DND-41 (cell line): ENCODE results near the gene REEP6.

ENCODE experiments used
- ATAC-seq: fragments of 200-7000 bp; cut with Tn5 transposase; 3 replicates; pipeline ENCODE4 v1.9.1; 2021; ENCODE audit warnings: low read depth; ENCODE audit not compliant: insufficient read depth
- DNase-seq: peaks from one replicate; pipeline ENCODE4 v3.0.0-alpha.2; 2020
- H2AFZ ChIP-seq: 2 replicates; pipeline ENCODE4 v1.6.0; 2012; ENCODE audit warnings: low read depth, low read length
- H3K27ac ChIP-seq: 2 replicates; pipeline ENCODE4 v1.5.1; 2012; ENCODE audit warnings: low read length, inconsistent platforms
- H3K27me3 ChIP-seq: fragments of 200-600 bp; sonication (generic); 2 replicates; pipeline ENCODE4 v1.6.0; 2012; ENCODE audit warnings: low read length, mild to moderate bottlenecking, inconsistent platforms; ENCODE audit not compliant: insufficient read depth, poor library complexity
- H3K36me3 ChIP-seq: 2 replicates; pipeline ENCODE4 v1.5.1; 2012; ENCODE audit warnings: low read length, inconsistent platforms; ENCODE audit not compliant: insufficient read depth
- H3K4me1 ChIP-seq: 2 replicates; pipeline ENCODE4 v1.5.1; 2012; ENCODE audit warnings: mild to moderate bottlenecking, low read length; ENCODE audit not compliant: insufficient read depth
- H3K4me2 ChIP-seq: 2 replicates; pipeline ENCODE4 v1.6.0; 2012; ENCODE audit warnings: mild to moderate bottlenecking, moderate library complexity, low read length, inconsistent platforms; ENCODE audit not compliant: insufficient read depth
- H3K4me3 ChIP-seq, 2 experiments: fragments of 200-600 bp in 1 of 2; shearing (Covaris generic) in 1 of 2; 2 replicates each; pipeline ENCODE4 v1.5.1; 2012 to 2016; ENCODE audit warnings: inconsistent platforms in 2 of 2, low read length in 2 of 2, mild to moderate bottlenecking in 2 of 2, low read depth in 1 of 2, moderate library complexity in 1 of 2
- H3K79me2 ChIP-seq: 2 replicates; pipeline ENCODE4 v1.6.0; 2012; ENCODE audit warnings: low read length, inconsistent platforms; ENCODE audit not compliant: insufficient read depth
- H3K9ac ChIP-seq: 2 replicates; pipeline ENCODE4 v1.6.0; 2012; ENCODE audit warnings: low read depth, mild to moderate bottlenecking, inconsistent platforms, low read length, moderate library complexity
- H3K9me3 ChIP-seq: 2 replicates; pipeline ENCODE4 v1.5.1; 2012; ENCODE audit warnings: low read length, moderate library complexity, mild to moderate bottlenecking, inconsistent platforms; ENCODE audit not compliant: insufficient read depth, severe bottlenecking
- H4K20me1 ChIP-seq: 2 replicates; pipeline ENCODE4 v1.6.0; 2012; ENCODE audit warnings: low read length; ENCODE audit not compliant: insufficient read depth
- EZH2 ChIP-seq: IDR thresholded peaks from 3 replicates; pipeline ENCODE4 v1.6.1; 2012; ENCODE audit warnings: borderline replicate concordance, low read depth, mild to moderate bottlenecking, moderate library complexity, low read length, inconsistent platforms; ENCODE audit not compliant: severe bottlenecking
- TF ChIP-seq, protein P1 (sequence below): IDR thresholded peaks from 2 replicates; pipeline ENCODE4 v1.5.1; 2012; ENCODE audit warnings: borderline replicate concordance, low read length, moderate library complexity, mild to moderate bottlenecking; ENCODE audit not compliant: poor library complexity, severe bottlenecking; ENCODE audit errors: extremely low read depth

The REEP6 gene

DNA sequence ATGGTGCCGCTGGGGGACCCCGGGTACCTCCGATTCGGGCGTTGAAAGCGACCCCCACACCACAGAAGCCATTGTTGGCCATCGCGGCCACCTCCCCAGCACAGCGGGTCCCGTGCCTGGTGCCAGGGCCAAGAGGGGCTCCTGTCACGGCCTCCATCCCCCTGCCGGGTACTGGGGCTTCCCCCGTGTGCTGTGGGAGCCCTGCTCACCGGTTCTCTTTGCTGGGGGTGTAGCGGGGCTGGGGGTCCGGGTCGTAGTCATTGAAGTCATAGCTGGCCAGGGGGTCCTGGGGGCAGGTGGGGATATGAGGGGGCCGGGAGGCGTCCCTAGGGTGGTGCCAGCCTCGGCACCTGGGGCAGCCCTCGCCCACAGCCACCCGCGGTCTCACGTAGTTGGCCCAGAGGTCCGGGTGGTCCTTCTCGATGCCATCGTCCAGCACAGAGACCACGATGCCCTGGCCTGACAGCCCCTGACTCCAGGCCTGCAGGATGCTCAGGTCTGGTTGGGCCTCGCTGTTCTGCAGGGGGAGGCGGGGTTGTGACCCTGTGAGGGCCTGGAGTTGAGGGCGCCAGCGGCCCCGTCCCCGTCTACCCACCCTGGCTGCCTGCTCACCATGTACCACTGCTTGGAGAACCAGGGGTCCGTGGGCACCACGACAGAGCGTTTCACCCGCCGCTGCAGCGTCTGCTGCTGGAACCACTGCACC, 3.3 kb upstream of the REEP6 start:
- ATAC-seq (no peak), DNase-seq (peak; percentile 34)
- no peak overlapping the region for H3K27ac ChIP-seq
- no peak overlapping the region for H3K9ac ChIP-seq
- no peak overlapping the region; the same call in 1 of the 2 replicates for H3K4me2 ChIP-seq
- peaks cover 29% of the 10 kb centered on the region for H3K4me1 ChIP-seq
- no peak overlapping the region for H2AFZ ChIP-seq
- TF ChIP-seq EZH2 = no peak
- TF ChIP-seq, protein P1, sequence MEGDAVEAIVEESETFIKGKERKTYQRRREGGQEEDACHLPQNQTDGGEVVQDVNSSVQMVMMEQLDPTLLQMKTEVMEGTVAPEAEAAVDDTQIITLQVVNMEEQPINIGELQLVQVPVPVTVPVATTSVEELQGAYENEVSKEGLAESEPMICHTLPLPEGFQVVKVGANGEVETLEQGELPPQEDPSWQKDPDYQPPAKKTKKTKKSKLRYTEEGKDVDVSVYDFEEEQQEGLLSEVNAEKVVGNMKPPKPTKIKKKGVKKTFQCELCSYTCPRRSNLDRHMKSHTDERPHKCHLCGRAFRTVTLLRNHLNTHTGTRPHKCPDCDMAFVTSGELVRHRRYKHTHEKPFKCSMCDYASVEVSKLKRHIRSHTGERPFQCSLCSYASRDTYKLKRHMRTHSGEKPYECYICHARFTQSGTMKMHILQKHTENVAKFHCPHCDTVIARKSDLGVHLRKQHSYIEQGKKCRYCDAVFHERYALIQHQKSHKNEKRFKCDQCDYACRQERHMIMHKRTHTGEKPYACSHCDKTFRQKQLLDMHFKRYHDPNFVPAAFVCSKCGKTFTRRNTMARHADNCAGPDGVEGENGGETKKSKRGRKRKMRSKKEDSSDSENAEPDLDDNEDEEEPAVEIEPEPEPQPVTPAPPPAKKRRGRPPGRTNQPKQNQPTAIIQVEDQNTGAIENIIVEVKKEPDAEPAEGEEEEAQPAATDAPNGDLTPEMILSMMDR = no peak
- no peaks in the 10 kb centered on the region for H3K79me2 ChIP-seq
- no peaks in the 10 kb centered on the region for H4K20me1 ChIP-seq
- no peaks in the 10 kb centered on the region for H3K27me3 ChIP-seq
- H3K4me3 ChIP-seq = no peak overlapping the region
- H3K36me3 ChIP-seq = no peaks in the 10 kb centered on the region
- H3K9me3 ChIP-seq = no peaks in the 10 kb centered on the region

DNA sequence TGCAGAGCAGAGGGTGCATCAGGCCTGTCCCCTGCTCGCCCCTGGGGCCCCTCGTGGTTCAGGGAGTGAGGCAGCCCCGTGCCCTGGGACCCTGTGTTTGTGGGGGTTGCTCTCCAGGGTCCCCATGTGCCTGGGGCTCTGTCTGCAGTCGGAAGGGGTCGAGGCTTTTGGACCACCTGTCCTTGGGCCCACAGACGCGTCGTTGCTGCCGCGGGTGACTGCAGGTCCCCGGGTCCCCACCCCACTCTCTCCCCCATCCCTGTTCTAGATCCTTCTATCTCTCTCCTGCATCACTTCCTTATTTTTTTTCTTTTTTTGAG, 2.7 kb upstream of the REEP6 start:
- no peak overlapping the region for H3K27ac ChIP-seq
- no peaks in the 10 kb centered on the region for H4K20me1 ChIP-seq
- no peaks in the 10 kb centered on the region for H3K27me3 ChIP-seq
- H3K79me2 ChIP-seq = no peaks in the 10 kb centered on the region
- no peaks in the 10 kb centered on the region for H3K36me3 ChIP-seq
- DNase-seq (no peak), ATAC-seq (no peak)
- no peak overlapping the region for H3K4me3 ChIP-seq
- no peak overlapping the region for H2AFZ ChIP-seq
- H3K4me1 ChIP-seq = peaks cover 29% of the 10 kb centered on the region
- H3K4me2 ChIP-seq = no peak overlapping the region; the same call in 1 of the 2 replicates
- no peak overlapping the region for H3K9ac ChIP-seq
- H3K9me3 ChIP-seq = no peaks in the 10 kb centered on the region
- TF ChIP-seq, protein P1 = no peak
- TF ChIP-seq EZH2 = no peak

DNA sequence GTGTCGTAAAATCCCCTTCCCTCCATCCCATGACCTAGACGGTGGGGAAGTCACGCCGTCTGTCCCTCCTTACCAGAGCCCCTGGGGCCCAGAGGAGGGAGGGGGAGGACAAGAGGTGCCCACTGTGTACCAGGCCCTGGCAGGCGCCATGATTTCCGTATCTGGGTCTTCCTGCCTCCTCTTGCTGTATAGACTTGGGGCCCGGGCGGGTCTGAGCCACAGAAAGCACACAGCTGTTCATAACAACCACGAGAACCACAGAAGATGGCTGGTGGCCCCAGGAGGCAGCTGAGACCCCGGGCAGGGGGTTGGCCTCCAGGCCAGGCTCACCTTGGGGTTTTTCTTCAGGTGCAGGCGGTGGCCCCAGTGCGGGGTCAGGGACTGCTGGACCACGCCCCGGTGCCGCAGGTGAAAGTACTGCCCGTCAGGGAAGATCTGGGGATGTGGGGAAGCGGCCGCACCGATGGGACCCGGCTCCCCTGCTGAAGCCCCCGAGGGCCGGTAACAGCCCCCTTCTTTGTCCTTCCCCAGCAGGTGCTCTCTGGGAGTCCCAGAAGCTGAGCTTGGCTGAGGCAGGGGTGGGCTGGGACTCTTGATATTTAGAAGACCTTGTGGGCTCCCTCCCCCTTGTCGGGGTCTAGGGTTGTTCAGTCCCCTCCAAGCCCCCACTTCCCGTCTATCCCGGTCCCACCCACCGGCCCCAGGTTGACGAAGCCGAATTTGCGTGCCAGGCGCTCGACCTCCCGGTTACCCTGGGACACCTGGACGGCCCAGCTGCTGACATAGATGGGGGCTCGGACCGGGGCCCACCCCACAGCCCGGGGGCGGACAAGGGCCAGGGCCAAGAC, 1.3 kb upstream of the REEP6 start:
- peak overlapping the region; percentile 71 for H3K9ac ChIP-seq
- H3K36me3 ChIP-seq = no peaks in the 10 kb centered on the region
- ATAC-seq (peak; percentile 16), DNase-seq (peak; percentile 71)
- H2AFZ ChIP-seq = peak overlapping the region; percentile 78
- peak overlapping the region; percentile 85 for H3K4me2 ChIP-seq
- no peaks in the 10 kb centered on the region for H3K9me3 ChIP-seq
- H3K4me3 ChIP-seq = peak overlapping the region; percentile 43 to 61; a peak in 3 of 4 replicates
- H4K20me1 ChIP-seq = no peaks in the 10 kb centered on the region
- H3K4me1 ChIP-seq = peaks cover 29% of the 10 kb centered on the region
- H3K79me2 ChIP-seq = no peaks in the 10 kb centered on the region
- peak overlapping the region; percentile 77 for H3K27ac ChIP-seq
- TF ChIP-seq, protein P1 = no peak
- TF ChIP-seq EZH2 = no peak
- no peaks in the 10 kb centered on the region for H3K27me3 ChIP-seq
